Measurements from ENCODE around the gene KCNA4. TPM values are rescaled to one million over a fixed set of nuclear protein-coding genes. Genes with fewer than 3 reads are reported as not detected.

KCNA4 gene
- total RNA-seq, 4 donors from 2014 or later, result not detected

DNA sequence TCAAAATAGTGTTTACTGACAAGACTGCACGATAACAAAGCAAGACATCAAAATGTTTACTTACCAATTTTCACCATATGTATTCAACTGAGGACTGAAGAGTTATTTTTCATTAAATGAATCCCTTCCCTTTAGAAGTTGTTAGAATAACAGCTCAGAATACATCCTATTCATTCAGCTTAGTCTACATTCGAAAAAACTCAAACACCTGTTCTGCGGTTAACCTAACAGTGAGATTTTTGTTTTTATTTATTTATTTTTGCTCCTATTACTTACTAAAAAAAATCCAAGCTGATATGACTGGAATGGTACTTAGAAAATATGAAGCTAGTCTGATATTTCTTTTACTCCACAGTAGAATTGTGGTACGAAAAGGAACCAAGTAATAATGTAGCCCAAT lies 10.0 kb downstream of the KCNA4 start:
- in situ Hi-C loops (cut with MboI; ENCODE audit: low pct_ligation_motif_present in 1 of 4, low pct_unique_long_range_greater_than_20kb in 1 of 4, low sequenced_read_pairs in 3 of 4) (no loop called here), intact Hi-C loops (cut with DNase I; ENCODE audit: low total_unique reads) (no loop called here)
- Histone ChIP-seq H3K36me3 (no peaks in the 10 kb centered on the region), H3K27ac (no peak overlapping the region), H3K27me3 (no peaks in the 10 kb centered on the region), H3K9me3 (no peaks in the 10 kb centered on the region), H3K4me3 (no peak overlapping the region), H3K4me1 (no peaks in the 10 kb centered on the region)
- TF ChIP-seq POLR2A (IDR thresholded peaks at IDR 0.05), result no peak
- TF ChIP-seq, protein P1, sequence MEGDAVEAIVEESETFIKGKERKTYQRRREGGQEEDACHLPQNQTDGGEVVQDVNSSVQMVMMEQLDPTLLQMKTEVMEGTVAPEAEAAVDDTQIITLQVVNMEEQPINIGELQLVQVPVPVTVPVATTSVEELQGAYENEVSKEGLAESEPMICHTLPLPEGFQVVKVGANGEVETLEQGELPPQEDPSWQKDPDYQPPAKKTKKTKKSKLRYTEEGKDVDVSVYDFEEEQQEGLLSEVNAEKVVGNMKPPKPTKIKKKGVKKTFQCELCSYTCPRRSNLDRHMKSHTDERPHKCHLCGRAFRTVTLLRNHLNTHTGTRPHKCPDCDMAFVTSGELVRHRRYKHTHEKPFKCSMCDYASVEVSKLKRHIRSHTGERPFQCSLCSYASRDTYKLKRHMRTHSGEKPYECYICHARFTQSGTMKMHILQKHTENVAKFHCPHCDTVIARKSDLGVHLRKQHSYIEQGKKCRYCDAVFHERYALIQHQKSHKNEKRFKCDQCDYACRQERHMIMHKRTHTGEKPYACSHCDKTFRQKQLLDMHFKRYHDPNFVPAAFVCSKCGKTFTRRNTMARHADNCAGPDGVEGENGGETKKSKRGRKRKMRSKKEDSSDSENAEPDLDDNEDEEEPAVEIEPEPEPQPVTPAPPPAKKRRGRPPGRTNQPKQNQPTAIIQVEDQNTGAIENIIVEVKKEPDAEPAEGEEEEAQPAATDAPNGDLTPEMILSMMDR (IDR thresholded peaks at IDR 0.05), result no peak
- TF ChIP-seq POLR2AphosphoS5 (IDR thresholded peaks at IDR 0.05), result no peak
- TF ChIP-seq EP300 (IDR thresholded peaks at IDR 0.05; ENCODE audit: low read depth), result no peak
- DNase-seq, result no peak
- 75 to 76% methylated on average over 4 of the region's 4 CpGs for WGBS, 2 donors (ENCODE audit: low coverage in 1 of 2)

DNA sequence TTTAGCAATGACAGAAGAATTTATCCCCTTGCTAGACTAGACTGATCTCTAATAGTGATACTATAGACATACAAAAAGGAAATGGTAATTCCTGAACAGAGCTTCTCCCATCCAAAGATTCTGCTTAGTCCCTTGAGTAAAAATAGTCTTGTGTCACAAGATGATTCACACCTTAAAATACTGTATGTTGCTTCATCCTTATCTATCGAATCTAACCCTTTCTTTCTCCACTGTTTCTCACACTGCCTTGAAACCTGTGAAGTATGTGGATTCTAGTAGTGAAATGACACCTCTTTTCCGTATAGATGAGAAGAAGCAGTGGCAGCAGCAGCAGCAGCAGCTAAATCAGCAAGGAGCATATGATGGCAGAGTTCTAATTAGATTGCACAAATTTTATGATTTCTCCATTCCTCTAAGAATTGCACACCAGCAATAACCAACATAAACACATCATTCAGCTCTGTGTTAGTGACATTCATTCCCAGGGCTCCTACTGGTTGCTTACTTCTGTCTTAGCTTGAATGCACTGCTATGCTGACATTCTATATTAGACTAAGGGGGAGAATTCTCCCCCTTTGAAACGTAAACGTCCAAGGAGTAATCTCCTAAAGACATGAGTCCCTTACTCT lies 14.6 kb downstream of the KCNA4 start:
- H3K4me3 ChIP-seq, result no peak overlapping the region
- no peak for DNase-seq
- intact Hi-C loops (cut with DNase I; ENCODE audit: low total_unique reads), result no loop called here
- no peak overlapping the region for H3K27ac ChIP-seq
- H3K27me3 ChIP-seq, result no peaks in the 10 kb centered on the region
- no peaks in the 10 kb centered on the region for H3K36me3 ChIP-seq
- 15 to 25% methylated on average over 4 of the region's 4 CpGs for WGBS, 2 donors (ENCODE audit: low coverage in 1 of 2)
- in situ Hi-C loops (cut with MboI; ENCODE audit: low pct_ligation_motif_present in 1 of 4, low pct_unique_long_range_greater_than_20kb in 1 of 4, low sequenced_read_pairs in 3 of 4), result no loop called here
- no peak for TF ChIP-seq EP300 (IDR thresholded peaks at IDR 0.05; ENCODE audit: low read depth)
- TF ChIP-seq POLR2A (IDR thresholded peaks at IDR 0.05), result no peak
- no peak for TF ChIP-seq POLR2AphosphoS5 (IDR thresholded peaks at IDR 0.05)
- TF ChIP-seq, protein P1 (IDR thresholded peaks at IDR 0.05), result no peak
- H3K9me3 ChIP-seq, result no peaks in the 10 kb centered on the region
- H3K4me1 ChIP-seq, result no peaks in the 10 kb centered on the region

DNA sequence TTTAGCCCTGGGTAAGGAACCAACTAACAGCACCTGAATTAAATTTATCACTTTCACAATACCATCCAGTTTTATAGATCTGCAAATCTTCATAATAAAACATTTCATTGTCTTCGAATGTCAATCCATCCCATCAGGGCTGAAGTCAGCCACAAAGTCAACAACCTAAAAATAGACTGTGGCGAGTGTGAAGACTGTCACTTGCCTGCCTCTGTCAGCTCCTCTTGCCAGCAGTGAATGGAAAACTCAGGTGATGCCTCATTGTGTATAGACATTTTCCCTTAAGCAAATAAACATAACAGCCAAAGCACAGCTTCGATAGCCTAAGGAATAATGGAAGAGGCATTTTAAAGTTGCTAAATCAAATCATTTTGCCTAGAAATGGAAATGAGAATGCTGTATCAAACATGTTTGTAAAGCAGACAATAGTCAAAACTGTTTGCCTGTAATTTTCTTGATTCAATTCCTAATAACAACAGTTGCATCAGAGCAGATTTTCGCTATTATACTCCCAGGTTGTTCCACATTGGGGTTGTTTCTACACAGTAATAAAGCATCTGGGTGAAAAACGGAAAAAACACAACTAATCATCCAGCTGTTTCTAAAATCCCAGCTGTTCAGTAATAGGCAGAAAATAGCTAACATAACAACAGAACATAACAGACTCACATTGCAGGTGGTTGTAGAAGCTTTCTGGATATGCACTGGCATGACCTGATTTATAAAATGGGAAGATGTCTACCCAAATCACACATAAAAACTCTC lies 15.7 kb downstream of the KCNA4 start:
- TF ChIP-seq POLR2A (IDR thresholded peaks at IDR 0.05) (no peak), EP300 (IDR thresholded peaks at IDR 0.05; ENCODE audit: low read depth) (no peak), POLR2AphosphoS5 (IDR thresholded peaks at IDR 0.05) (no peak)
- TF ChIP-seq, protein P1 (IDR thresholded peaks at IDR 0.05), result no peak
- Histone ChIP-seq H3K9me3 (no peaks in the 10 kb centered on the region), H3K36me3 (no peaks in the 10 kb centered on the region), H3K4me1 (no peaks in the 10 kb centered on the region), H3K27me3 (no peaks in the 10 kb centered on the region), H3K27ac (no peak overlapping the region), H3K4me3 (no peak overlapping the region)
- intact Hi-C loops (cut with DNase I; ENCODE audit: low total_unique reads), result no loop called here
- DNase-seq, result no peak
- 36 to 51% methylated on average over 5 of the region's 5 CpGs for WGBS, 2 donors (ENCODE audit: low coverage in 1 of 2)
- in situ Hi-C loops (cut with MboI; ENCODE audit: low pct_ligation_motif_present in 1 of 4, low pct_unique_long_range_greater_than_20kb in 1 of 4, low sequenced_read_pairs in 3 of 4), result no loop called here

- Histone ChIP-seq H3K27me3 (no peaks in the 10 kb centered on the region), H3K4me3 (no peak overlapping the region), H3K9me3 (no peaks in the 10 kb centered on the region), H3K36me3 (no peaks in the 10 kb centered on the region), H3K27ac (no peak overlapping the region), H3K4me1 (no peaks in the 10 kb centered on the region)
- TF ChIP-seq POLR2A (IDR thresholded peaks at IDR 0.05), result no peak
- TF ChIP-seq, protein P1 (IDR thresholded peaks at IDR 0.05), result no peak
- TF ChIP-seq EP300 (IDR thresholded peaks at IDR 0.05; ENCODE audit: low read depth), result no peak
- no peak for TF ChIP-seq POLR2AphosphoS5 (IDR thresholded peaks at IDR 0.05)
- DNase-seq, result no peak
- intact Hi-C loops (cut with DNase I; ENCODE audit: low total_unique reads) (no loop called here), in situ Hi-C loops (cut with MboI; ENCODE audit: low pct_ligation_motif_present in 1 of 4, low pct_unique_long_range_greater_than_20kb in 1 of 4, low sequenced_read_pairs in 3 of 4) (no loop called here)
- WGBS, 2 donors (ENCODE audit: low coverage in 1 of 2), result 57 to 88% methylated on average over 1 of the region's 1 CpG
Measured at GRCh38 chr11:29996016-29996415, 20.8 kb downstream of the KCNA4 start.
